Transverse colon (tissue), 4 donors: Measurements from ENCODE around the gene LIMCH1. TPM values are rescaled to one million over a fixed set of nuclear protein-coding genes. Genes with fewer than 3 reads are reported as not detected.
"Not testable (repeated sequence)": the region's sequence is repeated elsewhere in the genome, so short reads cannot be mapped to it uniquely, and the experiment has no call there.

Experiments
- DNase-seq: peaks from one replicate; pipeline ENCODE4 v3.0.0-alpha.2; 2019
- H3K27ac ChIP-seq, 4 donors: fragments of 200-600 bp; sonication (generic); 2 replicates each; pipeline ENCODE4 v1.5.1; 2016 to 2018; ENCODE audit warnings: inconsistent platforms in 4 of 4
- H3K27me3 ChIP-seq: fragments of 200-600 bp; sonication (generic); 2 replicates; pipeline ENCODE4 v1.5.1; 2017; ENCODE audit warnings: inconsistent platforms
- H3K36me3 ChIP-seq, 4 donors: fragments of 200-600 bp; sonication (generic); 2 replicates each; pipeline ENCODE4 v1.5.1; 2017 to 2019; ENCODE audit warnings: inconsistent platforms in 4 of 4
- H3K4me1 ChIP-seq, 4 donors: fragments of 200-600 bp; sonication (generic); 2 replicates each; pipeline ENCODE4 v1.5.1; 2017 to 2020; ENCODE audit warnings: inconsistent platforms in 4 of 4
- H3K4me3 ChIP-seq, 4 donors: fragments of 200-600 bp; sonication (generic); 1 replicate in 1 of 4; 2 replicates in 3 of 4; pipeline versions ENCODE4 v1.5.1 to v1.6.1; 2017 to 2019; ENCODE audit warnings: inconsistent platforms in 4 of 4
- H3K9me3 ChIP-seq, 2 donors: fragments of 200-600 bp; sonication (generic); 2 replicates each; pipeline ENCODE4 v1.5.1; 2017 to 2019; ENCODE audit warnings: inconsistent platforms in 2 of 2
- CTCF ChIP-seq, 5 experiments: fragments of 200-600 bp in 3 of 5; fragments of 450-650 bp in 2 of 5; sonication (generic) in 3 of 5; IDR thresholded peaks; 1 replicate in 2 of 5; 2 replicates in 3 of 5; pipeline ENCODE4 v1.5.1; 2016 to 2017; ENCODE audit warnings: antibody characterized with exemption in 5 of 5, inconsistent platforms in 3 of 5, mild to moderate bottlenecking in 2 of 5, moderate library complexity in 1 of 5
- EP300 ChIP-seq: sonication (generic); formaldehyde crosslinking; IDR thresholded peaks from one replicate; pipeline ENCODE4 v1.6.1; 2017; ENCODE audit warnings: antibody characterized with exemption, low read depth
- POLR2A ChIP-seq: fragments of 450-650 bp; IDR thresholded peaks from one replicate; pipeline ENCODE4 v1.6.1; 2016; ENCODE audit warnings: antibody characterized with exemption, mild to moderate bottlenecking, moderate library complexity
- POLR2AphosphoS5 ChIP-seq, 3 donors: sonication (generic); formaldehyde crosslinking; IDR thresholded peaks; one replicate each; pipeline ENCODE4 v1.6.1; 2016; ENCODE audit warnings: antibody characterized with exemption in 3 of 3
- WGBS, 2 donors: methylation state at CpG; one replicate each; pipeline ENCODE4 v1.1.5; 2018; ENCODE audit warnings: low coverage in 1 of 2; 5-methylcytosine and 5-hydroxymethylcytosine counted together
- in situ Hi-C, 4 donors: fragments of 200-750 bp; cut with MboI; loops; one replicate each; pipeline versions ENCODE4 v1.15.0 to v1.15.1; 2017; ENCODE audit warnings: low sequenced_read_pairs in 3 of 4, low pct_ligation_motif_present in 1 of 4, low pct_unique_long_range_greater_than_20kb in 1 of 4
- intact Hi-C: fragments of 100-400 bp; cut with DNase I; formaldehyde crosslinking; loops from one replicate; pipeline ENCODE4 v1.15.1; 2023; ENCODE audit warnings: low total_unique reads
- total RNA-seq, 4 donors: library from RNA; depleted of rRNA; stranded (reverse); fragments of >200 nt; gene quantifications; one replicate each; pipeline ENCODE4 v1.1.0, GENCODE V29; 2016

Gene LIMCH1
- total RNA-seq, 4 donors from 2014 or later, result 5.5 to 18.5 (median 9.7) TPM

- in situ Hi-C loops (no loop called here), intact Hi-C loops (no loop called here)
- Histone ChIP-seq H3K27me3 (peaks cover 16% of the 10 kb centered on the region), H3K36me3 (no peaks in the 10 kb centered on the region), H3K27ac (no peak overlapping the region), H3K4me3 (no peak overlapping the region), H3K4me1 (no peaks in the 10 kb centered on the region), H3K9me3 (no peaks in the 10 kb centered on the region)
- TF ChIP-seq POLR2AphosphoS5 (IDR thresholded peaks at IDR 0.05) (no peak), EP300 (no peak), POLR2A (no peak), CTCF (IDR thresholded peaks at IDR 0.05) (no peak)
- WGBS, 2 donors, result 56 to 61% methylated on average over 2 to 3 of the region's 3 CpGs
- no peak for DNase-seq
Measured at GRCh38 chr4:41703785-41704184, 165.8 kb downstream of the LIMCH1 start.

GRCh38 chr4:41709844-41710481, 172.0 kb downstream of the LIMCH1 start:
- intact Hi-C loops, result no loop called here
- no peak overlapping the region for H3K27ac ChIP-seq
- no peak overlapping the region for H3K4me3 ChIP-seq
- no peak for TF ChIP-seq POLR2A
- no peak for TF ChIP-seq CTCF (IDR thresholded peaks at IDR 0.05)
- TF ChIP-seq EP300, result no peak
- TF ChIP-seq POLR2AphosphoS5 (IDR thresholded peaks at IDR 0.05), result no peak
- no peaks in the 10 kb centered on the region for H3K9me3 ChIP-seq
- H3K4me1 ChIP-seq, result peaks cover 0 to 5% (median 0%) of the 10 kb centered on the region in 4 donors
- in situ Hi-C loops, result no loop called here
- no peak for DNase-seq
- 33 to 36% methylated on average over 5 of the region's 5 CpGs for WGBS, 2 donors
- no peaks in the 10 kb centered on the region for H3K36me3 ChIP-seq
- H3K27me3 ChIP-seq, result peaks cover 12% of the 10 kb centered on the region

- DNase-seq, intact Hi-C loops, in situ Hi-C loops, H3K36me3 ChIP-seq, H3K4me3 ChIP-seq, H3K9me3 ChIP-seq, H3K4me1 ChIP-seq, H3K27ac ChIP-seq, H3K27me3 ChIP-seq: not testable (repeated sequence)
- WGBS, 2 donors, result 73 to 91% methylated on average over 2 of the region's 2 CpGs
Measured at GRCh38 chr4:41711654-41712053, 173.7 kb downstream of the LIMCH1 start.

- intact Hi-C loops (no loop called here), in situ Hi-C loops (no loop called here)
- Histone ChIP-seq H3K4me1 (peaks cover 0 to 5% (median 0%) of the 10 kb centered on the region in 4 donors), H3K27ac (no peak overlapping the region), H3K27me3 (no peaks in the 10 kb centered on the region), H3K4me3 (no peak overlapping the region), H3K36me3 (no peaks in the 10 kb centered on the region), H3K9me3 (no peaks in the 10 kb centered on the region)
- WGBS, 2 donors, result 63 to 65% methylated on average over 3 of the region's 3 CpGs
- no peak for DNase-seq
- TF ChIP-seq POLR2AphosphoS5 (IDR thresholded peaks at IDR 0.05) (no peak), EP300 (no peak), POLR2A (no peak), CTCF (IDR thresholded peaks at IDR 0.05) (no peak)
Measured at GRCh38 chr4:41712425-41712824, 174.5 kb downstream of the LIMCH1 start.

DNA sequence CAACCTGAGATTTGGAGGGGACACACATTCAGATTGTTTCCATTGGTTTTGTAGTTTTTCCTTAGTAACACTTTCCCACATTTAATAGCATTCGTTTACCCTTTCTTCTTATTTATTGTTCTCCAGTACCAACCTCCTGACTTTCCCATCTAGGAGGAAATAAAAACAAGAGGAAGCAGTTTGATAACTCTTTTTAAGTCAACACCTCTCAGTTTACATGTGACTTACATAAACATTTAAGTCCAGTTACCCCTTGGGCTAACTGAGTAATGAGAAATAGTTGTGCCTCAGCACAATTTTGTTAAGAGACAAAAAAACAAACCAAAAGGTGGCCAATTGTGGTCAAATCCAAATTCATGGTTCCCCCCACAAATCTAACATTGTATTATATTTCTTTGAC, 175.8 kb downstream of the LIMCH1 start:
- DNase-seq, result no peak
- in situ Hi-C loops (no loop called here), intact Hi-C loops (no loop called here)
- no peak for TF ChIP-seq EP300
- TF ChIP-seq CTCF (IDR thresholded peaks at IDR 0.05), result no peak
- no peak for TF ChIP-seq POLR2A
- TF ChIP-seq POLR2AphosphoS5 (IDR thresholded peaks at IDR 0.05), result no peak
- no peak overlapping the region for H3K4me3 ChIP-seq
- H3K9me3 ChIP-seq, result no peaks in the 10 kb centered on the region
- no peaks in the 10 kb centered on the region for H3K36me3 ChIP-seq
- 58 to 65% methylated on average over 1 of the region's 1 CpG for WGBS, 2 donors
- H3K27ac ChIP-seq, result no peak overlapping the region
- peaks cover 0 to 5% (median 0%) of the 10 kb centered on the region in 4 donors for H3K4me1 ChIP-seq
- H3K27me3 ChIP-seq, result no peaks in the 10 kb centered on the region
